GM21423 (cell line): ENCODE results near the gene COA1.
"Not testable (repeated sequence)": the region's sequence is repeated elsewhere in the genome, so short reads cannot be mapped to it uniquely, and the experiment has no call there.

Source experiments
- ATAC-seq: cut with Tn5 transposase; IDR thresholded peaks from one replicate; pipeline ENCODE4 v1.9.1; 2021; ENCODE audit warnings: mild to moderate bottlenecking, moderate library complexity; ENCODE audit not compliant: unreplicated experiment

Gene COA1

GRCh38 chr7:43729924-43730248 is 563 bp upstream of the COA1 start:
- peak; percentile 9 for ATAC-seq

- ATAC-seq, result no peak
Observed at GRCh38 chr7:43727494-43727893, 1.8 kb downstream of the COA1 start.

GRCh38 chr7:43727003-43727402 is 2.3 kb downstream of the COA1 start:
- ATAC-seq, result no peak

- no peak for ATAC-seq
Observed at GRCh38 chr7:43726466-43726865, 2.9 kb downstream of the COA1 start.

GRCh38 chr7:43725251-43725650 is 4.1 kb downstream of the COA1 start:
- ATAC-seq, result no peak

GRCh38 chr7:43723007-43723341 is 6.3 kb downstream of the COA1 start:
- no peak for ATAC-seq

GRCh38 chr7:43721193-43721806 is 8.0 kb downstream of the COA1 start:
- ATAC-seq, result no peak

GRCh38 chr7:43716598-43716997 is 12.7 kb downstream of the COA1 start:
- no peak for ATAC-seq

- ATAC-seq, result not testable (repeated sequence)
Observed at GRCh38 chr7:43715966-43716365, 13.4 kb downstream of the COA1 start.

GRCh38 chr7:43711503-43711902 is 17.8 kb downstream of the COA1 start:
- ATAC-seq, result no peak

GRCh38 chr7:43708055-43708454 is 21.3 kb downstream of the COA1 start:
- ATAC-seq, result not testable (repeated sequence)

GRCh38 chr7:43703573-43703972 is 25.8 kb downstream of the COA1 start:
- ATAC-seq, result no peak

- no peak for ATAC-seq
Observed at GRCh38 chr7:43702974-43703373, 26.3 kb downstream of the COA1 start.

- ATAC-seq, result no peak
Observed at GRCh38 chr7:43701929-43702328, 27.4 kb downstream of the COA1 start.

- ATAC-seq, result no peak
Observed at GRCh38 chr7:43701500-43701854, 27.8 kb downstream of the COA1 start.

- ATAC-seq, result no peak
Observed at GRCh38 chr7:43700646-43701499, 28.4 kb downstream of the COA1 start.

- ATAC-seq, result no peak
Observed at GRCh38 chr7:43700059-43700501, 29.2 kb downstream of the COA1 start.

- ATAC-seq, result no peak
Observed at GRCh38 chr7:43698460-43699255, 30.7 kb downstream of the COA1 start.

- no peak for ATAC-seq
Observed at GRCh38 chr7:43697690-43698089, 31.6 kb downstream of the COA1 start.

GRCh38 chr7:43695365-43695764 is 34.0 kb downstream of the COA1 start:
- ATAC-seq, result no peak

GRCh38 chr7:43694399-43694748 is 34.9 kb downstream of the COA1 start:
- no peak for ATAC-seq
